Lung microvascular endothelial cell (primary cell): ENCODE results near the gene LRRK2. TPM values are rescaled to one million over a fixed set of nuclear protein-coding genes. Genes with fewer than 3 reads are reported as not detected.
"Not testable (repeated sequence)": the region's sequence is repeated elsewhere in the genome, so short reads cannot be mapped to it uniquely, and the experiment has no call there.

Source experiments
- DNase-seq, 2 donors: peaks; one replicate each; pipeline versions ENCODE4 v3.0.0 to v3.0.0-alpha.2; 2010; ENCODE audit warnings: low read depth in 2 of 2
- total RNA-seq: library from RNA; depleted of rRNA; stranded (reverse); fragments of >200 nt; gene quantifications from 2 replicates; pipeline ENCODE4 v1.2.1, GENCODE V29; 2014

LRRK2 gene
- total RNA-seq, 1 donor from 2014 or later = 0.20 TPM

GRCh38 chr12:40248034-40248433 lies 23.2 kb downstream of the LRRK2 start:
- no peak for DNase-seq

GRCh38 chr12:40248585-40249297 lies 23.9 kb downstream of the LRRK2 start:
- peak in 1 of 2 donors; percentile 43 for DNase-seq

GRCh38 chr12:40250652-40251051 lies 25.9 kb downstream of the LRRK2 start:
- not testable (repeated sequence) for DNase-seq

- DNase-seq = no peak
Observed at GRCh38 chr12:40253936-40254335, 29.1 kb downstream of the LRRK2 start.

GRCh38 chr12:40254455-40255085 lies 29.8 kb downstream of the LRRK2 start:
- DNase-seq = no peak

GRCh38 chr12:40258371-40258770 lies 33.6 kb downstream of the LRRK2 start:
- no peak for DNase-seq

- no peak for DNase-seq
Observed at GRCh38 chr12:40261937-40262336, 37.1 kb downstream of the LRRK2 start.

- DNase-seq = no peak
Observed at GRCh38 chr12:40262657-40263056, 37.9 kb downstream of the LRRK2 start.

- no peak for DNase-seq
Observed at GRCh38 chr12:40263616-40264409, 39.0 kb downstream of the LRRK2 start.

GRCh38 chr12:40271981-40272664 lies 47.3 kb downstream of the LRRK2 start:
- no peak for DNase-seq

- DNase-seq = no peak
Observed at GRCh38 chr12:40281791-40282364, 57.1 kb downstream of the LRRK2 start.

GRCh38 chr12:40286583-40286982 lies 61.8 kb downstream of the LRRK2 start:
- no peak for DNase-seq

GRCh38 chr12:40287369-40287975 lies 62.7 kb downstream of the LRRK2 start:
- DNase-seq = no peak

- DNase-seq = no peak
Observed at GRCh38 chr12:40292788-40293429, 68.1 kb downstream of the LRRK2 start.

GRCh38 chr12:40298341-40298740 lies 73.5 kb downstream of the LRRK2 start:
- DNase-seq = no peak

GRCh38 chr12:40300490-40300889 lies 75.7 kb downstream of the LRRK2 start:
- peak in 1 of 2 donors; percentile 58 for DNase-seq

- no peak for DNase-seq
Observed at GRCh38 chr12:40309001-40309400, 84.2 kb downstream of the LRRK2 start.

- no peak for DNase-seq
Observed at GRCh38 chr12:40310211-40310610, 85.4 kb downstream of the LRRK2 start.

GRCh38 chr12:40312196-40312595 lies 87.4 kb downstream of the LRRK2 start:
- DNase-seq = no peak

- DNase-seq = peak; percentile 24 to 54
Observed at GRCh38 chr12:40312982-40313576, 88.3 kb downstream of the LRRK2 start.
